Neural progenitor cell (in vitro differentiated cells): ENCODE measurements around the gene CNOT3. TPM values are rescaled to one million over a fixed set of nuclear protein-coding genes. Genes with fewer than 3 reads are reported as not detected.

Experiments used
- DNase-seq: peaks from one replicate; pipeline ENCODE4 v3.0.0-alpha.2; 2016; ENCODE audit warnings: low spot score
- H2AFZ ChIP-seq: fragments of 200-600 bp; sonication (generic); replicated peaks from 2 replicates; pipeline ENCODE4 v1.6.1; 2016; ENCODE audit warnings: antibody characterized with exemption
- H3F3A ChIP-seq: fragments of 200-600 bp; sonication (generic); 2 replicates; pipeline ENCODE4 v1.6.1; 2016; ENCODE audit warnings: antibody characterized with exemption, low read depth
- H3K27ac ChIP-seq: fragments of 200-600 bp; sonication (generic); 2 replicates; pipeline ENCODE4 v1.5.1; 2016; ENCODE audit warnings: mild to moderate bottlenecking
- H3K27me3 ChIP-seq: fragments of 200-600 bp; sonication (generic); 2 replicates; pipeline ENCODE4 v1.6.1; 2016; ENCODE audit warnings: mild to moderate bottlenecking, moderate library complexity
- H3K36me3 ChIP-seq: fragments of 200-600 bp; sonication (generic); 2 replicates; pipeline ENCODE4 v1.5.1; 2016
- H3K4me1 ChIP-seq: fragments of 200-600 bp; sonication (generic); 2 replicates; pipeline ENCODE4 v1.6.1; 2016; ENCODE audit warnings: mixed run types
- H3K4me2 ChIP-seq: fragments of 200-600 bp; sonication (generic); 2 replicates; pipeline ENCODE4 v1.6.1; 2016
- H3K4me3 ChIP-seq: fragments of 200-600 bp; sonication (generic); 2 replicates; pipeline ENCODE4 v1.5.1; 2016
- H3K79me2 ChIP-seq: fragments of 200-600 bp; sonication (generic); 2 replicates; pipeline ENCODE4 v1.6.1; 2016; ENCODE audit warnings: low read depth
- H3K9ac ChIP-seq: fragments of 200-600 bp; sonication (generic); 2 replicates; pipeline ENCODE4 v1.6.1; 2016
- H3K9me3 ChIP-seq: fragments of 200-600 bp; sonication (generic); 2 replicates; pipeline ENCODE4 v1.5.1; 2016; ENCODE audit warnings: low read depth
- H4K20me1 ChIP-seq: fragments of 200-600 bp; sonication (generic); 2 replicates; pipeline ENCODE4 v1.6.1; 2016; ENCODE audit warnings: low read depth
- H3K27ac Mint-ChIP-seq: 3 replicates; pipeline ENCODE4 v1.8.0; 2021; ENCODE audit warnings: mixed read lengths
- H3K27me3 Mint-ChIP-seq: 2 replicates; pipeline ENCODE4 v1.8.0; 2022; ENCODE audit warnings: low read depth, mild to moderate bottlenecking, inconsistent platforms, moderate library complexity, mixed read lengths; ENCODE audit not compliant: insufficient read depth
- H3K36me3 Mint-ChIP-seq: 3 replicates; pipeline ENCODE4 v1.8.0; 2021; ENCODE audit warnings: mixed read lengths
- H3K4me1 Mint-ChIP-seq: 3 replicates; pipeline ENCODE4 v1.8.0; 2021; ENCODE audit warnings: mixed read lengths
- H3K4me3 Mint-ChIP-seq: 3 replicates; pipeline ENCODE4 v1.8.0; 2021; ENCODE audit warnings: mild to moderate bottlenecking, moderate library complexity, mixed read lengths
- H3K9me3 Mint-ChIP-seq: 3 replicates; pipeline ENCODE4 v1.8.0; 2020; ENCODE audit warnings: mixed read lengths
- EZH2 ChIP-seq: fragments of 200-600 bp; sonication (generic); IDR thresholded peaks from 2 replicates; pipeline ENCODE4 v1.6.1; 2017; ENCODE audit warnings: antibody characterized with exemption, mild to moderate bottlenecking, moderate library complexity
- EZH2phosphoT487 ChIP-seq: fragments of 200-600 bp; sonication (generic); IDR thresholded peaks from 2 replicates; pipeline ENCODE4 v1.6.1; 2017; ENCODE audit warnings: antibody characterized with exemption
- total RNA-seq: library from RNA; depleted of rRNA; stranded (reverse); fragments of >200 nt; gene quantifications from 2 replicates; pipeline ENCODE4 v1.2.3, GENCODE V29; 2015; ENCODE audit warnings: low replicate concordance
- TF ChIP-seq, protein P1 (sequence below): fragments of 200-600 bp; sonication (generic); IDR thresholded peaks from 2 replicates; pipeline ENCODE4 v1.5.1; 2017; ENCODE audit warnings: antibody characterized with exemption, mild to moderate bottlenecking

The CNOT3 gene
- total RNA-seq, 1 donor from 2014 or later = 29.4 TPM

GRCh38 chr19:54127688-54128440, 9.7 kb upstream of the CNOT3 start:
- Mint-ChIP-seq H3K27ac (no peak overlapping the region), H3K36me3 (peaks cover 18% of the 10 kb centered on the region), H3K4me3 (no peak overlapping the region), H3K27me3 (peaks cover 2% of the 10 kb centered on the region), H3K9me3 (no peaks in the 10 kb centered on the region), H3K4me1 (no peaks in the 10 kb centered on the region)
- no peaks in the 10 kb centered on the region for H3K79me2 ChIP-seq
- no peaks in the 10 kb centered on the region for H3K9me3 ChIP-seq
- H3F3A ChIP-seq = no peaks in the 10 kb centered on the region
- no peaks in the 10 kb centered on the region for H4K20me1 ChIP-seq
- no peak overlapping the region for H2AFZ ChIP-seq
- H3K4me1 ChIP-seq = no peaks in the 10 kb centered on the region
- no peak for DNase-seq
- H3K4me3 ChIP-seq = no peak overlapping the region
- H3K27ac ChIP-seq = no peak overlapping the region
- no peaks in the 10 kb centered on the region for H3K36me3 ChIP-seq
- TF ChIP-seq EZH2 (no peak), EZH2phosphoT487 (no peak)
- TF ChIP-seq, protein P1, sequence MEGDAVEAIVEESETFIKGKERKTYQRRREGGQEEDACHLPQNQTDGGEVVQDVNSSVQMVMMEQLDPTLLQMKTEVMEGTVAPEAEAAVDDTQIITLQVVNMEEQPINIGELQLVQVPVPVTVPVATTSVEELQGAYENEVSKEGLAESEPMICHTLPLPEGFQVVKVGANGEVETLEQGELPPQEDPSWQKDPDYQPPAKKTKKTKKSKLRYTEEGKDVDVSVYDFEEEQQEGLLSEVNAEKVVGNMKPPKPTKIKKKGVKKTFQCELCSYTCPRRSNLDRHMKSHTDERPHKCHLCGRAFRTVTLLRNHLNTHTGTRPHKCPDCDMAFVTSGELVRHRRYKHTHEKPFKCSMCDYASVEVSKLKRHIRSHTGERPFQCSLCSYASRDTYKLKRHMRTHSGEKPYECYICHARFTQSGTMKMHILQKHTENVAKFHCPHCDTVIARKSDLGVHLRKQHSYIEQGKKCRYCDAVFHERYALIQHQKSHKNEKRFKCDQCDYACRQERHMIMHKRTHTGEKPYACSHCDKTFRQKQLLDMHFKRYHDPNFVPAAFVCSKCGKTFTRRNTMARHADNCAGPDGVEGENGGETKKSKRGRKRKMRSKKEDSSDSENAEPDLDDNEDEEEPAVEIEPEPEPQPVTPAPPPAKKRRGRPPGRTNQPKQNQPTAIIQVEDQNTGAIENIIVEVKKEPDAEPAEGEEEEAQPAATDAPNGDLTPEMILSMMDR = no peak
- H3K27me3 ChIP-seq = no peaks in the 10 kb centered on the region
- no peak overlapping the region for H3K4me2 ChIP-seq
- H3K9ac ChIP-seq = no peak overlapping the region

DNA sequence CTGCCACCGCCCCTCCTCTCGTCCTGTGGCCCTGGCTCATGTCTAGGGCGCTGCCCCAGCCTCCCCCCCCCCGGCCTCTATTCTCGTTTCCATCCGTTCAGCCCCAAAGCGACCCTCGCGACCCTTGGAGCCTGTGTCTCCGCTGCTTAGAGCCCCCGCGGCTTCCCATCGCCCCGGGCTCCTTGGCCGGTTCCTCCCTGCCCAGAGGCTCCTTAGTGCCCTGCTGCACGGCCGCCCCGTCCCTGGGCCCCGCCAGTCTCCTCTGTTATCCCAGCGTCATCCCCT, 9.2 kb upstream of the CNOT3 start:
- Mint-ChIP-seq H3K36me3 (peaks cover 16% of the 10 kb centered on the region), H3K9me3 (no peaks in the 10 kb centered on the region), H3K4me3 (no peak overlapping the region), H3K27ac (no peak overlapping the region), H3K27me3 (peaks cover 2% of the 10 kb centered on the region), H3K4me1 (no peaks in the 10 kb centered on the region)
- Histone ChIP-seq H4K20me1 (no peaks in the 10 kb centered on the region), H3K36me3 (no peaks in the 10 kb centered on the region), H3K27ac (no peak overlapping the region), H3K27me3 (no peaks in the 10 kb centered on the region), H2AFZ (no peak overlapping the region), H3K4me3 (no peak overlapping the region), H3K4me1 (no peaks in the 10 kb centered on the region), H3K9me3 (no peaks in the 10 kb centered on the region), H3K9ac (no peak overlapping the region), H3K4me2 (no peak overlapping the region), H3F3A (no peaks in the 10 kb centered on the region), H3K79me2 (no peaks in the 10 kb centered on the region)
- no peak for DNase-seq
- TF ChIP-seq EZH2phosphoT487 (no peak), EZH2 (no peak)
- TF ChIP-seq, protein P1 = no peak

DNA sequence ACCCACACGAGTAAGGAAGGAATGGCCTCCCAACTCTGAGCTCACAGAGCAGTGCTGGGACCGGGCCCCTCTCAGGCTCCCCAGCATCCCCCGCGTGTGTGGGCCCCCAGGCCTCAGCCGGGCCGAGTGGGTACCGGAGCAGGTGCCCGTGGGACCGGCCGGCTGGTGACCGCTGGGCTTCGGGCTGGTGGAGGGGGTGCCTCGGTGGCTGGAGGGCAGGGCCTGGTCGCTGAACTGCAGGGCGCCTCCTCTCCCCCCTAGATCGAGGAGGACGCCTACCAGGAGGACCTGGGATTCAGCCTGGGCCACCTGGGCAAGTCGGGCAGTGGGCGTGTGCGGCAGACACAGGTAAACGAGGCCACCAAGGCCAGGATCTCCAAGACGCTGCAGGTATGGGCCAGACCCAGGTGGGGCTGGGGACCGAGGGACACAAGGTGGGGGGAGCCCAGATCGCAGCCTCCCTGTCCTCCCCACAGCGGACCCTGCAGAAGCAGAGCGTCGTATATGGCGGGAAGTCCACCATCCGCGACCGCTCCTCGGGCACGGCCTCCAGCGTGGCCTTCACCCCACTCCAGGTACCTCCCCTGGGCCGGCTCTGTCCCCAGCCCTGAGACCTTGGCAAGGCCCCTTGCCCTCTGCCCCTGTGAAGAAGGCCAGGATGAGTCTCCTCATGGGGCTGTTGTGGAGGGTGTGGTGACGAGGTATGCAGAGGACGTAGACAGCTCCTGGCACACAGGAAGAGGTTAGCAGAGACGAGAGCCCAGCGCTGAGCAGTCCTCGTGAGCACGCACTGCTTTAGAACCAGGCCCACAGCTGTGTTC, 8.6 kb upstream of the CNOT3 start:
- H3K4me1 ChIP-seq = no peaks in the 10 kb centered on the region
- H3K9ac ChIP-seq = no peak overlapping the region
- Mint-ChIP-seq H3K36me3 (peaks cover 15% of the 10 kb centered on the region), H3K27me3 (peaks cover 2% of the 10 kb centered on the region), H3K4me1 (no peaks in the 10 kb centered on the region), H3K4me3 (no peak overlapping the region), H3K27ac (no peak overlapping the region), H3K9me3 (no peaks in the 10 kb centered on the region)
- no peak overlapping the region for H3K4me2 ChIP-seq
- no peaks in the 10 kb centered on the region for H3K9me3 ChIP-seq
- H3F3A ChIP-seq = no peaks in the 10 kb centered on the region
- no peak overlapping the region for H2AFZ ChIP-seq
- TF ChIP-seq, protein P1 = no peak
- no peak for TF ChIP-seq EZH2phosphoT487
- no peak for TF ChIP-seq EZH2
- H4K20me1 ChIP-seq = no peaks in the 10 kb centered on the region
- H3K36me3 ChIP-seq = no peaks in the 10 kb centered on the region
- H3K4me3 ChIP-seq = no peak overlapping the region
- H3K27ac ChIP-seq = no peak overlapping the region
- H3K27me3 ChIP-seq = no peaks in the 10 kb centered on the region
- no peaks in the 10 kb centered on the region for H3K79me2 ChIP-seq
- DNase-seq = no peak
